K562 (cell line): ENCODE data around the gene FGF2. TPM values are rescaled to one million over a fixed set of nuclear protein-coding genes. Genes with fewer than 3 reads are reported as not detected.

Experiments used
- HDAC6 ChIP-seq: IDR thresholded peaks from 2 replicates; pipeline ENCODE4 v1.6.1; 2012; ENCODE audit warnings: low read depth, mild to moderate bottlenecking, control low read depth, inconsistent platforms, low read length, moderate library complexity
- HNRNPL ChIP-seq: fragments of 200-400 bp; formaldehyde crosslinking; IDR thresholded peaks from 2 replicates; pipeline ENCODE4 v1.6.1; 2017; ENCODE audit warnings: low read depth, mild to moderate bottlenecking, low read length
- NFIX ChIP-seq: fragments of 250-450 bp; sonication (Bioruptor Pico); IDR thresholded peaks from 2 replicates; pipeline ENCODE4 v1.4.0; 2020; ENCODE audit warnings: low read depth, mild to moderate bottlenecking, moderate library complexity
- NONO ChIP-seq, 2 experiments: fragments of 200-400 bp in 1 of 2; fragments of 450-650 bp in 1 of 2; formaldehyde crosslinking in 1 of 2; IDR thresholded peaks; 2 replicates each; pipeline ENCODE4 v1.6.1; 2017; ENCODE audit warnings: low read depth in 2 of 2, mild to moderate bottlenecking in 2 of 2, moderate library complexity in 2 of 2, low read length in 1 of 2
- PHF8 ChIP-seq: fragments of 200-600 bp; sonication (generic); IDR thresholded peaks from 2 replicates; pipeline ENCODE4 v1.6.1; 2012; ENCODE audit warnings: mixed run types, mild to moderate bottlenecking, inconsistent platforms, low read length, moderate library complexity, borderline replicate concordance
- PHTF2 ChIP-seq: fragments of 250-450 bp; sonication (Bioruptor Pico); IDR thresholded peaks from 2 replicates; pipeline ENCODE4 v1.5.0; 2021; ENCODE audit warnings: mild to moderate bottlenecking
- SUPT5H ChIP-seq: fragments of 450-650 bp; IDR thresholded peaks from 2 replicates; pipeline ENCODE4 v1.6.1; 2016
- ZKSCAN3 ChIP-seq: fragments of 250-450 bp; sonication (Bioruptor Pico); IDR thresholded peaks from 2 replicates; pipeline ENCODE4 v1.4.0; 2020
- ZNF124 ChIP-seq: sonication (generic); formaldehyde crosslinking; IDR thresholded peaks from 2 replicates; pipeline ENCODE4 v1.8.1; 2022; ENCODE audit warnings: missing genetic modification reagents
- ZNF740 ChIP-seq, 3 experiments: fragments of 200-800 bp in 1 of 3; sonication (Bioruptor generic) in 1 of 3; sonication (generic) in 1 of 3; formaldehyde crosslinking in 1 of 3; IDR thresholded peaks; 2 replicates each; pipeline versions ENCODE4 v1.6.1 to v1.8.0; 2016 to 2022; ENCODE audit warnings: mild to moderate bottlenecking in 2 of 3, missing compliant biosample characterization in 2 of 3, missing genetic modification characterization in 2 of 3, missing genetic modification reagents in 1 of 3
- polyA plus RNA-seq, 8 experiments: library from polyadenylated mRNA; depleted of rRNA in 4 of 8; stranded (reverse) in 5 of 8; unstranded in 3 of 8; fragments of >200 nt; fragmentation: Nextera tagmentation in 2 of 8; fragmentation: Illumina TruSeq in 1 of 8; extraction: Ambion mirVana in 2 of 8; extraction: Trizol in 1 of 8; gene quantifications; 2 replicates each; pipeline versions ENCODE4 v1.2.1 to v1.2.3, GENCODE V29; 2011 to 2014; ENCODE audit warnings: inconsistent platforms in 1 of 8, missing spikeins in 1 of 8
- total RNA-seq, 7 experiments: library from RNA; depleted of rRNA in 6 of 7; stranded (reverse); fragments of >200 nt in 6 of 7; fragmentation: Illumina TruSeq in 2 of 7; extraction: Trizol in 2 of 7; gene quantifications; 2 replicates each; pipeline versions ENCODE4 v1.2.1 to v1.2.3, GENCODE V29; 2011 to 2021; ENCODE audit warnings: low replicate concordance in 1 of 7
- TF ChIP-seq, protein P1 (sequence below): sonication (generic); formaldehyde crosslinking; IDR thresholded peaks from 2 replicates; pipeline ENCODE4 v1.8.1; 2023; ENCODE audit warnings: mild to moderate bottlenecking, missing genetic modification reagents
- TF ChIP-seq, protein P2 (sequence below): fragments of 200-800 bp; sonication (Bioruptor generic); IDR thresholded peaks from 2 replicates; pipeline ENCODE4 v1.6.1; 2016; ENCODE audit warnings: missing genetic modification characterization, missing compliant biosample characterization
- TF ChIP-seq, protein P3 (sequence below): sonication (generic); formaldehyde crosslinking; IDR thresholded peaks from 2 replicates; pipeline ENCODE4 v1.8.0; 2022; ENCODE audit warnings: missing genetic modification reagents, mild to moderate bottlenecking, borderline replicate concordance
- TF ChIP-seq, protein P4 (sequence below): fragments of 450-650 bp; IDR thresholded peaks from 2 replicates; pipeline ENCODE4 v1.6.1; 2014; ENCODE audit warnings: low read depth, mild to moderate bottlenecking, moderate library complexity, borderline replicate concordance

FGF2 gene
- total and polyA plus RNA-seq, 9 of the 15 experiments (the other 6 are each of a cell fraction or from before 2014, with no cell fraction given) = 2.5 to 19.4 (median 9.2) TPM

GRCh38 chr4:122826553-122827257 is at the start of gene FGF2 (continued):
- TF ChIP-seq, protein P1, sequence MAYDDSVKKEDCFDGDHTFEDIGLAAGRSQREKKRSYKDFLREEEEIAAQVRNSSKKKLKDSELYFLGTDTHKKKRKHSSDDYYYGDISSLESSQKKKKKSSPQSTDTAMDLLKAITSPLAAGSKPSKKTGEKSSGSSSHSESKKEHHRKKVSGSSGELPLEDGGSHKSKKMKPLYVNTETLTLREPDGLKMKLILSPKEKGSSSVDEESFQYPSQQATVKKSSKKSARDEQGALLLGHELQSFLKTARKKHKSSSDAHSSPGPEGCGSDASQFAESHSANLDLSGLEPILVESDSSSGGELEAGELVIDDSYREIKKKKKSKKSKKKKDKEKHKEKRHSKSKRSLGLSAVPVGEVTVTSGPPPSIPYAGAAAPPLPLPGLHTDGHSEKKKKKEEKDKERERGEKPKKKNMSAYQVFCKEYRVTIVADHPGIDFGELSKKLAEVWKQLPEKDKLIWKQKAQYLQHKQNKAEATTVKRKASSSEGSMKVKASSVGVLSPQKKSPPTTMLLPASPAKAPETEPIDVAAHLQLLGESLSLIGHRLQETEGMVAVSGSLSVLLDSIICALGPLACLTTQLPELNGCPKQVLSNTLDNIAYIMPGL (CRISPR knock-in tag) = no peak
- 0 out of 2 replicates have a peak, but pooled peaks have one; percentile 20 for TF ChIP-seq ZNF740 (CRISPR knock-in tag; IDR thresholded peaks at IDR 0.05)
- TF ChIP-seq ZNF740 (tag; IDR thresholded peaks at IDR 0.05) = no peak
- peak in 1 of 2 experiments; percentile 39; a peak in 1 of 4 replicates for TF ChIP-seq NONO (IDR thresholded peaks at IDR 0.05; ENCODE audit: low read depth in 2 of 2, low read length in 1 of 2)
- TF ChIP-seq SUPT5H = peak; percentile 26; the same call in 1 of the 2 replicates
- no peak for TF ChIP-seq PHTF2 (CRISPR knock-in tag)
- TF ChIP-seq HDAC6 = no peak
- TF ChIP-seq, protein P2, sequence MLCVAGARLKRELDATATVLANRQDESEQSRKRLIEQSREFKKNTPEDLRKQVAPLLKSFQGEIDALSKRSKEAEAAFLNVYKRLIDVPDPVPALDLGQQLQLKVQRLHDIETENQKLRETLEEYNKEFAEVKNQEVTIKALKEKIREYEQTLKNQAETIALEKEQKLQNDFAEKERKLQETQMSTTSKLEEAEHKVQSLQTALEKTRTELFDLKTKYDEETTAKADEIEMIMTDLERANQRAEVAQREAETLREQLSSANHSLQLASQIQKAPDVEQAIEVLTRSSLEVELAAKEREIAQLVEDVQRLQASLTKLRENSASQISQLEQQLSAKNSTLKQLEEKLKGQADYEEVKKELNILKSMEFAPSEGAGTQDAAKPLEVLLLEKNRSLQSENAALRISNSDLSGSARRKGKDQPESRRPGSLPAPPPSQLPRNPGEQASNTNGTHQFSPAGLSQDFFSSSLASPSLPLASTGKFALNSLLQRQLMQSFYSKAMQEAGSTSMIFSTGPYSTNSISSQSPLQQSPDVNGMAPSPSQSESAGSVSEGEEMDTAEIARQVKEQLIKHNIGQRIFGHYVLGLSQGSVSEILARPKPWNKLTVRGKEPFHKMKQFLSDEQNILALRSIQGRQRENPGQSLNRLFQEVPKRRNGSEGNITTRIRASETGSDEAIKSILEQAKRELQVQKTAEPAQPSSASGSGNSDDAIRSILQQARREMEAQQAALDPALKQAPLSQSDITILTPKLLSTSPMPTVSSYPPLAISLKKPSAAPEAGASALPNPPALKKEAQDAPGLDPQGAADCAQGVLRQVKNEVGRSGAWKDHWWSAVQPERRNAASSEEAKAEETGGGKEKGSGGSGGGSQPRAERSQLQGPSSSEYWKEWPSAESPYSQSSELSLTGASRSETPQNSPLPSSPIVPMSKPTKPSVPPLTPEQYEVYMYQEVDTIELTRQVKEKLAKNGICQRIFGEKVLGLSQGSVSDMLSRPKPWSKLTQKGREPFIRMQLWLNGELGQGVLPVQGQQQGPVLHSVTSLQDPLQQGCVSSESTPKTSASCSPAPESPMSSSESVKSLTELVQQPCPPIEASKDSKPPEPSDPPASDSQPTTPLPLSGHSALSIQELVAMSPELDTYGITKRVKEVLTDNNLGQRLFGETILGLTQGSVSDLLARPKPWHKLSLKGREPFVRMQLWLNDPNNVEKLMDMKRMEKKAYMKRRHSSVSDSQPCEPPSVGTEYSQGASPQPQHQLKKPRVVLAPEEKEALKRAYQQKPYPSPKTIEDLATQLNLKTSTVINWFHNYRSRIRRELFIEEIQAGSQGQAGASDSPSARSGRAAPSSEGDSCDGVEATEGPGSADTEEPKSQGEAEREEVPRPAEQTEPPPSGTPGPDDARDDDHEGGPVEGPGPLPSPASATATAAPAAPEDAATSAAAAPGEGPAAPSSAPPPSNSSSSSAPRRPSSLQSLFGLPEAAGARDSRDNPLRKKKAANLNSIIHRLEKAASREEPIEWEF = no peak
- TF ChIP-seq ZKSCAN3 (CRISPR knock-in tag) = no peak
- no peak for TF ChIP-seq PHF8
- TF ChIP-seq, protein P3, sequence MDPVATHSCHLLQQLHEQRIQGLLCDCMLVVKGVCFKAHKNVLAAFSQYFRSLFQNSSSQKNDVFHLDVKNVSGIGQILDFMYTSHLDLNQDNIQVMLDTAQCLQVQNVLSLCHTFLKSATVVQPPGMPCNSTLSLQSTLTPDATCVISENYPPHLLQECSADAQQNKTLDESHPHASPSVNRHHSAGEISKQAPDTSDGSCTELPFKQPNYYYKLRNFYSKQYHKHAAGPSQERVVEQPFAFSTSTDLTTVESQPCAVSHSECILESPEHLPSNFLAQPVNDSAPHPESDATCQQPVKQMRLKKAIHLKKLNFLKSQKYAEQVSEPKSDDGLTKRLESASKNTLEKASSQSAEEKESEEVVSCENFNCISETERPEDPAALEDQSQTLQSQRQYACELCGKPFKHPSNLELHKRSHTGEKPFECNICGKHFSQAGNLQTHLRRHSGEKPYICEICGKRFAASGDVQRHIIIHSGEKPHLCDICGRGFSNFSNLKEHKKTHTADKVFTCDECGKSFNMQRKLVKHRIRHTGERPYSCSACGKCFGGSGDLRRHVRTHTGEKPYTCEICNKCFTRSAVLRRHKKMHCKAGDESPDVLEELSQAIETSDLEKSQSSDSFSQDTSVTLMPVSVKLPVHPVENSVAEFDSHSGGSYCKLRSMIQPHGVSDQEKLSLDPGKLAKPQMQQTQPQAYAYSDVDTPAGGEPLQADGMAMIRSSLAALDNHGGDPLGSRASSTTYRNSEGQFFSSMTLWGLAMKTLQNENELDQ (CRISPR knock-in tag) = no peak
- no peak for TF ChIP-seq ZNF124
- TF ChIP-seq, protein P4, sequence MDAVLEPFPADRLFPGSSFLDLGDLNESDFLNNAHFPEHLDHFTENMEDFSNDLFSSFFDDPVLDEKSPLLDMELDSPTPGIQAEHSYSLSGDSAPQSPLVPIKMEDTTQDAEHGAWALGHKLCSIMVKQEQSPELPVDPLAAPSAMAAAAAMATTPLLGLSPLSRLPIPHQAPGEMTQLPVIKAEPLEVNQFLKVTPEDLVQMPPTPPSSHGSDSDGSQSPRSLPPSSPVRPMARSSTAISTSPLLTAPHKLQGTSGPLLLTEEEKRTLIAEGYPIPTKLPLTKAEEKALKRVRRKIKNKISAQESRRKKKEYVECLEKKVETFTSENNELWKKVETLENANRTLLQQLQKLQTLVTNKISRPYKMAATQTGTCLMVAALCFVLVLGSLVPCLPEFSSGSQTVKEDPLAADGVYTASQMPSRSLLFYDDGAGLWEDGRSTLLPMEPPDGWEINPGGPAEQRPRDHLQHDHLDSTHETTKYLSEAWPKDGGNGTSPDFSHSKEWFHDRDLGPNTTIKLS = no peak
- TF ChIP-seq NFIX = no peak
- no peak for TF ChIP-seq HNRNPL
